HTR-8/SVneo (cell line): ENCODE data around the gene SMO.
A peak's percentile ranks its signal among the peaks of the same experiment; 100 is the strongest.

ENCODE experiments used
- DNase-seq: peaks from one replicate; pipeline ENCODE4 v3.0.0; 2011; ENCODE audit warnings: low spot score, mixed read lengths; ENCODE audit not compliant: insufficient read length
- FAIRE-seq: peaks from 2 replicates; lab custom pipeline; 2011; peaks lifted over from hg19 to GRCh38; lab: Jason Lieb, UNC

SMO gene

GRCh38 chr7:129188372-129188891, at the start of gene SMO:
Gene SMO, plus strand, starts transcription at chr7:129188633. Its CDS starts 519 bp downstream, at chr7:129189152.
- FAIRE-seq = no peak
- DNase-seq = peak; percentile 69

- FAIRE-seq = no peak
- no peak for DNase-seq
Observed at GRCh38 chr7:129143724-129144094, 44.7 kb upstream of the SMO start.

GRCh38 chr7:129144095-129144833, 44.2 kb upstream of the SMO start, which contains the start of gene TSPAN33:
Gene TSPAN33, plus strand, starts transcription at chr7:129144707. Its CDS starts 274 bp downstream, at chr7:129144981.
- FAIRE-seq (no peak), DNase-seq (peak; percentile 91)

GRCh38 chr7:129144834-129145668, 43.4 kb upstream of the SMO start:
- no peak for DNase-seq
- FAIRE-seq = no peak

- DNase-seq (no peak), FAIRE-seq (no peak)
Observed at GRCh38 chr7:129146237-129146979, 42.0 kb upstream of the SMO start.

- DNase-seq (no peak), FAIRE-seq (no peak)
Observed at GRCh38 chr7:129147731-129148130, 40.7 kb upstream of the SMO start.

GRCh38 chr7:129149511-129149910, 38.9 kb upstream of the SMO start:
- FAIRE-seq = no peak
- DNase-seq = no peak

GRCh38 chr7:129150199-129150996, 38.0 kb upstream of the SMO start:
- no peak for FAIRE-seq
- DNase-seq = no peak

GRCh38 chr7:129157651-129158050, 30.8 kb upstream of the SMO start:
- no peak for DNase-seq
- no peak for FAIRE-seq

GRCh38 chr7:129159539-129159938, 28.9 kb upstream of the SMO start:
- no peak for FAIRE-seq

GRCh38 chr7:129160161-129160905, 28.1 kb upstream of the SMO start:
- DNase-seq = no peak
- FAIRE-seq = no peak

More at GRCh38 chr7:129159539-129159938, 28.9 kb upstream of the SMO start:
- no peak for DNase-seq

GRCh38 chr7:129161524-129162225, 26.8 kb upstream of the SMO start:
- FAIRE-seq (no peak), DNase-seq (no peak)

GRCh38 chr7:129162732-129163131, 25.7 kb upstream of the SMO start:
- FAIRE-seq (no peak), DNase-seq (no peak)

GRCh38 chr7:129163875-129164544, 24.4 kb upstream of the SMO start:
- FAIRE-seq = no peak

GRCh38 chr7:129166745-129167144, 21.7 kb upstream of the SMO start:
- DNase-seq = no peak
- FAIRE-seq = no peak

More at GRCh38 chr7:129163875-129164544, 24.4 kb upstream of the SMO start:
- DNase-seq = peak; percentile 48

- FAIRE-seq = no peak
- no peak for DNase-seq
Observed at GRCh38 chr7:129167817-129168216, 20.6 kb upstream of the SMO start.

- DNase-seq (no peak), FAIRE-seq (no peak)
Observed at GRCh38 chr7:129168231-129169021, 20.0 kb upstream of the SMO start.
